Raji (cell line): ENCODE results near the gene PTGS1.

Experiments
- POLR2A ChIP-seq: IDR thresholded peaks from 2 replicates; pipeline ENCODE4 v1.6.1; 2011; ENCODE audit warnings: low read depth, low read length, control low read depth; ENCODE audit not compliant: insufficient read depth

The PTGS1 gene

DNA sequence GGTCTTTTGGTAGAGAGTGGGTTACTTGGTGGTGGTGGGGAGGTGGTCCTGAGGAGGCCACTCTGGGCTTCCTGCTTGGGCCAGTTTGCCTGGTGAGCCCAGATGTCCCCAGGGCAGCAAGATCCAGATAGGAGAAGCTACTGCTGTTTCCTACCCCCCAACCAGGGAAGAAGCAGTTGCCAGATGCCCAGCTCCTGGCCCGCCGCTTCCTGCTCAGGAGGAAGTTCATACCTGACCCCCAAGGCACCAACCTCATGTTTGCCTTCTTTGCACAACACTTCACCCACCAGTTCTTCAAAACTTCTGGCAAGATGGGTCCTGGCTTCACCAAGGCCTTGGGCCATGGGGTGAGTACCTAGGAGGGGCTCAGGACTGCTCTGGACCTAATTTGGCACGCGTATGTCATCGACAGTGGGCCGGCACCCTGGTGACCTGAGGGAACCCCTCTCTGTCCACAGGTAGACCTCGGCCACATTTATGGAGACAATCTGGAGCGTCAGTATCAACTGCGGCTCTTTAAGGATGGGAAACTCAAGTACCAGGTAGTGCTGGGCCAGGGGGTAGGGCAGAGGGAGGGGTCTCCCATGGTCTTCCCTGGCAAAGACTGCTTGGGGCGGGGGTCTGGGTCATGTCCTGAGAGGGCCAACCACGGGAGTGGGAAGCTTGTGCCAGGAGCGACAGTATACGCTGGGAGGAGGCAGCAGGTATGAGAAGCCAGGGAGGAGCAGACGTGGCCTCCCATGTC, 10.6 kb downstream of the PTGS1 start:
- no peak for TF ChIP-seq POLR2A

DNA sequence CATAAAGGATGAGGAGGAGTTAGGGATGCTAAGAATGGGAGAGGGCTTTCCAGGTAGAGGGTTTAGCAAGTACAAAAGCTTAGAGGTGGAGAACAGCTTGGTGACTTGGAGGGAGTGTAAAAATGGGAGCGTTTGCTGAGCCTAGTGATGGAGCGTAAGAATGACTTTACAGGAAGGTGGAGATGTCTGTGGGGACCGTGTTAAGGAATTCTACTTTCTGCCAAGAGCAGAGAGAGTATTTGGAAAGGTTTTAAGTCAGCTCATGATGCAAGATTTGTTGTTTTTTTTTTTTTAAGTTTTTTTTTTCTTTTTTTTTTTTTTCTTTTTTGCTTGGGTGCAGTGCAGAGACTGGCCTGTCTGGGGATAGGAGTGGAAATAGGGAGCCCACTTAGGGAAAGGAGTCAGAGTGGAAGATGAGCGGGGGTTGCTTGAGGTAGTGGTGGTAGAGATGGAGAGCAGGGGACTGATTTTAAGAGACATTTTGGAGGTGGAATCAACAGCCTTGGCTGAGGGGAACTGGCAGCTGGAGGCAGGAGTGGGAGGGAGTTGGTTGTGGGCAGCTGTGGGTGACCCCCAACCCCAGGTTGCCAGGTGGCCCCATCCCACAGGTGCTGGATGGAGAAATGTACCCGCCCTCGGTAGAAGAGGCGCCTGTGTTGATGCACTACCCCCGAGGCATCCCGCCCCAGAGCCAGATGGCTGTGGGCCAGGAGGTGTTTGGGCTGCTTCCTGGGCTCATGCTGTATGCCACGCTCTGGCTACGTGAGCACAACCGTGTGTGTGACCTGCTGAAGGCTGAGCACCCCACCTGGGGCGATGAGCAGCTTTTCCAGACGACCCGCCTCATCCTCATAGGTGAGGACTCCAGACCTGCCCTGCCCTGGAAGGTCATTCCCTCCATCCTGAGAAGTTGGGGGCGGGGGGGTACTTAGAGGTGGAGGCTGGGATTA, 12.4 kb downstream of the PTGS1 start:
- TF ChIP-seq POLR2A: no peak

DNA sequence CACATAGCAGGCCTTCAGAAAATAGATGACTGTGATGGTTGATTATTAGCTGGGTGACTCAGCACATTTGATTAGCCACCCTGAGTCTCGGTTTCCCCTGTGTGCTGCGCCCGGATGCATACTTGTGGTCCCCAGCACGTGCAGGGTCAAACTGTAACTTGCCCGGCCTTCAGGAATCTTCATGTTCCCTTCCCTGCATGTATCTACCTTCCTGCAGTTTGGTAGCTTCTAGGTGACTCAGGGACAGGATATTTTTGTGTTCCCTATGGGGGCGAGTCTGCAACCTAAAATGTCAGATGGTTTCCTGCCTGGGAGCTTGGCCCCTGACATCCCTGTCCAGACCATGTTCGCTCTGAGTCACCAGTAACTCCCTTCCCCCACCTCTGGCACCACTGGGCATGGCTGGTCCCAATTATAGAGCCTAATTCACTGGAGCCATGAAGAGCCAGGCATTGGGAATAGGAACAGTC, 13.2 kb downstream of the PTGS1 start:
- no peak for TF ChIP-seq POLR2A

DNA sequence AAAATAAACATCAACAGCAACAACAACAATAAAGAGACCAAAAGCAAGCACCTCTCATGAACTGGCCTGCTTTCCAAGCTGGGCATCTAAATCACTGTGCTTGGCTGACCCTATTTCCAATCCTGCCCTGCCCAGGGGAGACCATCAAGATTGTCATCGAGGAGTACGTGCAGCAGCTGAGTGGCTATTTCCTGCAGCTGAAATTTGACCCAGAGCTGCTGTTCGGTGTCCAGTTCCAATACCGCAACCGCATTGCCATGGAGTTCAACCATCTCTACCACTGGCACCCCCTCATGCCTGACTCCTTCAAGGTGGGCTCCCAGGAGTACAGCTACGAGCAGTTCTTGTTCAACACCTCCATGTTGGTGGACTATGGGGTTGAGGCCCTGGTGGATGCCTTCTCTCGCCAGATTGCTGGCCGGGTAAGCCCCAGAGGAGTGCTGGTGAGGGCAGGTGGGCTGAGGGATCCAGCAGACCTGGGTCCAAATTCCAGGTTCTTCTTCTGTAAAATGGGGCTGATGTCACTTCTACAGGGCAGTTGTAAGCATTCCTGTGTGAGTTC, 15.6 kb downstream of the PTGS1 start:
- no peak for TF ChIP-seq POLR2A

DNA sequence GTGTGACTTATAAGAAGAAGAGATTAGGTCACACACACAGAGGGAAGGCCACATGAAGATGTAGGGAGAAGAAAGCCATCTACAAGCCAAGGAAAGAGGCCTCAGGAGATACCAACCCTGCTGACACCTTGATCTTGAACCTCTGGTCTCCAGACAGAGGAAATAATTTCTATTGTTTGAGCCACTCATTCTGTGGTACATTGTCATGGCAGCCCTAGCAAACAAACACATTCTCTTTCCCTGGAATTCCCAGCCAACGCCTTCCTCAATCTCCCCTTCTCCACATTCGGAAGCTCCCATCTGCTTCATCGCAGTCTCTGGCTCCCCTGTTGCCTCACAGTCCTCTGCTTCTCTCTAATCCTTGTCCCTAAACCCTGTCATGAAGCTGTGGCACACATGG, 16.7 kb downstream of the PTGS1 start:
- no peak for TF ChIP-seq POLR2A

DNA sequence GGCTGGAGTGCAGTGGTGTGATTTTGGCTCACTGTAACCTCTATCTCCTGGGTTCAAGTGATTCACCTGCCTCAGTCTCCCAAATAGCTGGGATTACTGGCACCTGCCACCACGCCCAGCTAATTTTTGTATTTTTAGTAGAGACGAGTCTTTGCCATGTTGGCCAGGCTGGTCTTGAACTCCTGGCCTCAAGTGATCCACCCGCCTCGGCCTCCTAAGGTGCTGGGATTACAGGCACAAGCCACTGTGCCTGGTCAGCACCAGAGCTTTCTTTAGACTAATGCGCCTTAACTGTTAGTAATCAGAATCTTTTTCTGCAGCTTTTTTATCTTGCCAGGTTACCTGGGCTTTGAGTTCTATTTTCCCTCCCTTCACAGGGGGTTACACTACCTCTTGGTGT, 18.4 kb downstream of the PTGS1 start:
- no peak for TF ChIP-seq POLR2A

DNA sequence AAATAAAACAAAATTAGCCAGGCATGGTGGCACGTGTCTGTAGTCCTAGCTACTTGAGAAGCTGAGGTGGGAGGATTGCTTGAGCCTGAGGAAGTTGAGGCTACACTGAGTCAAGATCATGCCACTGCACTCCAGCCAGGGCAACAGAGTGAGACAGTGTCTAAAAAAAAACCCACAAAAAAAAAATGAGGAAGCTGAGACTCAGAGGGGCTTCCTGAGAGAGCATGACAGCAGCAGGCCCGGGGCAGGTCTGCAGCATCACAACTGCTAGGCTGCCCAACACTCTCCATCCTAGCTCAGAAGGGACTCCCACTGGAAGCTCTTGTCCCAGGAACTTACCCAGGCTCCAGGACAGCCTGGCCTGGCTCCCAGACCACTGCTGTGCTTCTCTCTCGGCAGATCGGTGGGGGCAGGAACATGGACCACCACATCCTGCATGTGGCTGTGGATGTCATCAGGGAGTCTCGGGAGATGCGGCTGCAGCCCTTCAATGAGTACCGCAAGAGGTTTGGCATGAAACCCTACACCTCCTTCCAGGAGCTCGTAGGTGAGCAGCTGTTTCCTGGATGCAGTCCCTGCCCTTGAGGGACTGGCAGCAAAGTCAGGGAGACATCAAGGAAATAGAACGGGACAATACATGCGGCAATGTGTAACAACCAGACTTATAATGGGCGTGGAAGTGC, 19.1 kb downstream of the PTGS1 start:
- no peak for TF ChIP-seq POLR2A

DNA sequence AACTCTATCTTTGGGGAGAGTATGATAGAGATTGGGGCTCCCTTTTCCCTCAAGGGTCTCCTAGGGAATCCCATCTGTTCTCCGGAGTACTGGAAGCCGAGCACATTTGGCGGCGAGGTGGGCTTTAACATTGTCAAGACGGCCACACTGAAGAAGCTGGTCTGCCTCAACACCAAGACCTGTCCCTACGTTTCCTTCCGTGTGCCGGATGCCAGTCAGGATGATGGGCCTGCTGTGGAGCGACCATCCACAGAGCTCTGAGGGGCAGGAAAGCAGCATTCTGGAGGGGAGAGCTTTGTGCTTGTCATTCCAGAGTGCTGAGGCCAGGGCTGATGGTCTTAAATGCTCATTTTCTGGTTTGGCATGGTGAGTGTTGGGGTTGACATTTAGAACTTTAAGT, 21.5 kb downstream of the PTGS1 start:
- TF ChIP-seq POLR2A: no peak

DNA sequence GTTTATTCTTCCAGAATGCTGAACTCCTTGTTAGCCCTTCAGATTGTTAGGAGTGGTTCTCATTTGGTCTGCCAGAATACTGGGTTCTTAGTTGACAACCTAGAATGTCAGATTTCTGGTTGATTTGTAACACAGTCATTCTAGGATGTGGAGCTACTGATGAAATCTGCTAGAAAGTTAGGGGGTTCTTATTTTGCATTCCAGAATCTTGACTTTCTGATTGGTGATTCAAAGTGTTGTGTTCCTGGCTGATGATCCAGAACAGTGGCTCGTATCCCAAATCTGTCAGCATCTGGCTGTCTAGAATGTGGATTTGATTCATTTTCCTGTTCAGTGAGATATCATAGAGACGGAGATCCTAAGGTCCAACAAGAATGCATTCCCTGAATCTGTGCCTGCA, 21.9 kb downstream of the PTGS1 start:
- TF ChIP-seq POLR2A: no peak

DNA sequence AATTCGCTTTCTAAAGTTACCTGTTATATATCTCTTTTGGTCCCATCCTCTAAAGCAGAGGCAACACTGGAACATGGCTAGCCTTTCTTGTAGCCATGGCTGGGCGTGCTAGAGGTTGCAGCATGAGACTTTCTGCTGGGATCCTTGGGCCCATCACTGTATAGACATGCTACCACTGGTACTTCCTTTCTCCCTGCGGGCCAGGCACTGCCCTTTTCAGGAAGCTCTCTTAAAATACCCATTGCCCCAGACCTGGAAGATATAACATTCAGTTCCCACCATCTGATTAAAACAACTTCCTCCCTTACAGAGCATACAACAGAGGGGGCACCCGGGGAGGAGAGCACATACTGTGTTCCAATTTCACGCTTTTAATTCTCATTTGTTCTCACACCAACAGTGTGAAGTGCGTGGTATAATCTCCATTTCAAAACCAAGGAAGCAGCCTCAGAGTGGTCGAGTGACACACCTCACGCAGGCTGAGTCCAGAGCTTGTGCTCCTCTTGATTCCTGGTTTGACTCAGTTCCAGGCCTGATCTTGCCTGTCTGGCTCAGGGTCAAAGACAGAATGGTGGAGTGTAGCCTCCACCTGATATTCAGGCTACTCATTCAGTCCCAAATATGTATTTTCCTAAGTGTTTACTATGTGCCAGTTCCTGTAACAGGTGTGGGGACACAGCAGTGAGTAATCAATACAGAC, 22.6 kb downstream of the PTGS1 start:
- no peak for TF ChIP-seq POLR2A

DNA sequence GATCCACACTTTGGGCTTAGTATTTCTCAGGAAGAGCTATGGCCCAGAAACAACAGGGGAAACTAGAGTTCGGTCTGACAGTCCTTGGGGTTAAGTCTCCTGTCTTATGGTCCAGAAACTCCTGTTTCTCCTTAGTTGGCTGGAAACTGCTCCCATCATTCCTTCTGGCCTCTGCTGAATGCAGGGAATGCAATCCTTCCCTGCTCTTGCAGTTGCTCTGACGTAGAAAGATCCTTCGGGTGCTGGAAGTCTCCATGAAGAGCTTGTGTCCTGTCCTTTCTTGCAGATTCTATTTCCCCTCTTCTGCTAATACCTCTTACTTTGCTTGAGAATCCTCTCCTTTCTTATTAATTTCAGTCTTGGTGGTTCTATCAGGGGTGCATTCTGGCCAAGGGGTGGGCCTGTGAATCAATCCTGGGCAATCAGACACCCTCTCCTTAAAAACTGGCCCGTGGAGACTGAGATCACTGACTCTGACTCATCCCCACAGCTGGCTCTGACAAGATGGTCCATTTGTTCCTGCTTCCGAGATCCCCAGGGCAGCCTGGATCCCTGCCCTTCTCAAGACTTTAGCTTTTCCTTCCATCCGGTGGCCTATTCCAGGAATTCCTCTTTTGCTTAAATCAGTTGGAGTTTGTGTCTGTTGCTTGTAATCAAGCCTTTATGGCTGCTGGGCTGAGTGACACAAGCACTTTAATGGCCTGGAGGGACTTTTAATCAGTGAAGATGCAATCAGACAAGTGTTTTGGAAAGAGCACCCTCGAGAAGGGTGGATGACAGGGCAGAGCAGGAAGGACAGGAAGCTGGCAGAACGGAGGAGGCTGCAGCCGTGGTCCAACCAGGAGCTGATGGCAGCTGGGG, 23.7 kb downstream of the PTGS1 start:
- no peak for TF ChIP-seq POLR2A

DNA sequence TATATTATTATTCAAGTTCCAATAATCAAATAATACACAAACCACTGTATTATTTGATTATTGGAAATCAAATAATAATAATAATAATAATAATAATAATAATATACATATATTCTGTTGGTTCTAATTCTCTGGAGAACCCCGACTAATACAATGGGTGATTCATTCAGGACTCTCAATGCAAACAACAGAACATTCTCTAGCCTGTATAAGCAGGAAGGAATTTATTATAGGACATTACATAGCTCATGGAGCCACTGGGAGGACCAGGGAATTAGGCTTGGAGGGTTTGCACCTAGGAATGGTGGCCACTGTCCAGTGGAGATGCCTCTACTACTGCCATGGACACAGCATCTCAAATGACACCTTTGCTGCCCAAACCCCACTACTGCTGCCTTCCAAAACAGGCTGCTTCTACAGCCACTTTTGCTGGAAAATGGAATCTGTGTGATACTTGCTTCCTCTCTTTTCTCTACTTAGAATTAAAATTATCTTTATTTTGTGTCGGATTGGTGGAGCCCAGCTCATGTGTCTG, 25.9 kb downstream of the PTGS1 start:
- no peak for TF ChIP-seq POLR2A

DNA sequence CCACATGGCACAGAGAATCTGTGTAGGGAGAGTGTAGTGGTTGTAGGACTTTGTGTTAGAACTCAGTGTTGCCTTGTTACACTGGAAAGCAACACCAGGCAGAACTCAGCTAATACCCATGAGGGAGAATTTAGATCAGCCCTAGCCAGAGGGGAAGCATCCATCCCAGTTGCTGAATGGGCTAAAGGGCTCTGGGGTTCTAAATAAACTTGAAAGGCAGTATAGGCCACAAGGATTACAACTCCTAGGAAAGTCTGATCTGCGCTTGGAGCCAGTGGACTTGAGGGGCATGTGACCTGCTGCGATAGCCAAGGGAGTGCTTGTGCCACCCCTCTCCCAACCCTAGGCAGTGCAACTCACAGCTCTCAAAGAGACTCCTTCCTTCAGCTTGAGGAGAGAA, 26.9 kb downstream of the PTGS1 start:
- no peak for TF ChIP-seq POLR2A
